ENCODE data around the gene GPANK1. TPM values are rescaled to one million over a fixed set of nuclear protein-coding genes. Genes with fewer than 3 reads are reported as not detected.
A peak's percentile ranks its signal among the peaks of the same experiment; 100 is the strongest.

The GPANK1 gene
- total RNA-seq, 1 donor = 11.9 TPM

DNA sequence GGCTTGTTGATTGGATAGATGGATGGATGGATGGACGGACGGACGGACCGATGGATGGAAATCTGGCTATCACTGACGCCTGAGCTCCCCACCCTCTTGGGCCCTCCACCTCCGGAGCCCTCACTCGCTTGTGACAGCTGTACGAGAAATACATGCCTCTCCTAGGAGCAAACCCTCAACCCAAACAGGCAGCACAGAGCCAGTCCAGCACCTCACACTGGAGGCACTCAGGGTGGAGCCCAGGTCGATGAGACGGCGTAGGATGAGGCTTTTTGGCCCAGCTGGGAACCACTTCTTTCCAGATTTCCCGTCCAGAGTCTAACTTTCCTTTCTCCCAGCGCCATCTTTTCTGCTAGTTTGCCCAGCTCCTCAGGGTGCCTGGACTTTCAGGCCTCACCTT is 18.8 kb upstream of the GPANK1 start:
- H3K27me3 ChIP-seq (ENCODE audit: insufficient read depth, low read length) = no peaks in the 10 kb centered on the region
- no peak overlapping the region for H3K4me3 ChIP-seq (ENCODE audit: low read length)

GRCh38 chr6:31681135-31681671 is 16.4 kb upstream of the GPANK1 start:
- Histone ChIP-seq H3K4me1 (ENCODE audit: insufficient read depth, low read length) (peaks cover 27% of the 10 kb centered on the region), H3K27me3 (ENCODE audit: insufficient read depth, low read length) (no peaks in the 10 kb centered on the region), H3K9me3 (ENCODE audit: low read depth, low read length) (no peaks in the 10 kb centered on the region), H3K4me3 (ENCODE audit: low read length) (peak overlapping the region; percentile 45)

More for the DNA sequence above, 18.8 kb upstream of the GPANK1 start:
- Histone ChIP-seq H3K9me3 (ENCODE audit: low read depth, low read length) (no peaks in the 10 kb centered on the region), H3K4me1 (ENCODE audit: insufficient read depth, low read length) (peaks cover 21% of the 10 kb centered on the region)

- H3K9me3 ChIP-seq (ENCODE audit: low read depth, low read length) = no peaks in the 10 kb centered on the region
- peaks cover 28% of the 10 kb centered on the region for H3K4me1 ChIP-seq (ENCODE audit: insufficient read depth, low read length)
- H3K27me3 ChIP-seq (ENCODE audit: insufficient read depth, low read length) = no peaks in the 10 kb centered on the region
- peak within 1 kb of the TSS; percentile 45 for H3K4me3 ChIP-seq (ENCODE audit: low read length)
Observed at GRCh38 chr6:31680226-31681134, 15.7 kb upstream of the GPANK1 start, which contains the start of gene LY6G5C. Gene LY6G5C, minus strand, starts transcription at chr6:31681067. Its CDS starts 694 bp downstream, at chr6:31680373.

DNA sequence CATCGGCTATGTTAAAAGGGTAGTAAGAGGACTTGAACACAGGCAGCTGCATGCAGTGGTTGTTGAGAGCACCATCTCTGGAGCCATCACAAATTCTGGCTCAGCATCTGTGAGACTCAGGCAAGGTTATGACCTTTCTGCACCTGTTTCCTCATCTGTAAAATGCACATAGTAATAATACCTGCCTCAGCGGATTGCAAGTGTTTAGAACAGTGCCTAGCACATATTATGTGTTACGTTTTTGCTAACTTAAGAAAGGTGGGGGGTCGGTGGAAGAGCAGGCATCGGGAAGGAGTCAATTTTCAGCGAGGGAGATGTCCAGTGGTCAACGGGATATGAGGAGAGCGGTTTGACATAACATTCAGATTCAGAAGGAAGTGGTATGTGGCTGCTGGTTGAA is 13.2 kb upstream of the GPANK1 start:
- Histone ChIP-seq H3K9me3 (ENCODE audit: low read depth, low read length) (no peaks in the 10 kb centered on the region), H3K4me3 (ENCODE audit: low read length) (no peak overlapping the region), H3K27me3 (ENCODE audit: insufficient read depth, low read length) (no peaks in the 10 kb centered on the region), H3K4me1 (ENCODE audit: insufficient read depth, low read length) (peaks cover 24% of the 10 kb centered on the region)

- peaks cover 24% of the 10 kb centered on the region for H3K4me1 ChIP-seq (ENCODE audit: insufficient read depth, low read length)
- H3K9me3 ChIP-seq (ENCODE audit: low read depth, low read length) = no peaks in the 10 kb centered on the region
- H3K4me3 ChIP-seq (ENCODE audit: low read length) = no peak overlapping the region
- H3K27me3 ChIP-seq (ENCODE audit: insufficient read depth, low read length) = no peaks in the 10 kb centered on the region
Observed at GRCh38 chr6:31676904-31677303, 12.1 kb upstream of the GPANK1 start.

- Histone ChIP-seq H3K9me3 (ENCODE audit: low read depth, low read length) (no peaks in the 10 kb centered on the region), H3K4me3 (ENCODE audit: low read length) (no peak overlapping the region), H3K27me3 (ENCODE audit: insufficient read depth, low read length) (no peaks in the 10 kb centered on the region), H3K4me1 (ENCODE audit: insufficient read depth, low read length) (peaks cover 20% of the 10 kb centered on the region)
Observed at GRCh38 chr6:31676322-31676903, 11.6 kb upstream of the GPANK1 start.

- Histone ChIP-seq H3K4me1 (ENCODE audit: insufficient read depth, low read length) (peaks cover 23% of the 10 kb centered on the region), H3K9me3 (ENCODE audit: low read depth, low read length) (no peaks in the 10 kb centered on the region), H3K4me3 (ENCODE audit: low read length) (no peak within 1 kb of the TSS), H3K27me3 (ENCODE audit: insufficient read depth, low read length) (no peaks in the 10 kb centered on the region)
Observed at GRCh38 chr6:31669676-31670075, 4.9 kb upstream of the GPANK1 start, which contains the start of gene LY6G5B. Gene LY6G5B, plus strand, starts transcription at chr6:31669976. Its CDS starts 975 bp downstream, at chr6:31670951.

DNA sequence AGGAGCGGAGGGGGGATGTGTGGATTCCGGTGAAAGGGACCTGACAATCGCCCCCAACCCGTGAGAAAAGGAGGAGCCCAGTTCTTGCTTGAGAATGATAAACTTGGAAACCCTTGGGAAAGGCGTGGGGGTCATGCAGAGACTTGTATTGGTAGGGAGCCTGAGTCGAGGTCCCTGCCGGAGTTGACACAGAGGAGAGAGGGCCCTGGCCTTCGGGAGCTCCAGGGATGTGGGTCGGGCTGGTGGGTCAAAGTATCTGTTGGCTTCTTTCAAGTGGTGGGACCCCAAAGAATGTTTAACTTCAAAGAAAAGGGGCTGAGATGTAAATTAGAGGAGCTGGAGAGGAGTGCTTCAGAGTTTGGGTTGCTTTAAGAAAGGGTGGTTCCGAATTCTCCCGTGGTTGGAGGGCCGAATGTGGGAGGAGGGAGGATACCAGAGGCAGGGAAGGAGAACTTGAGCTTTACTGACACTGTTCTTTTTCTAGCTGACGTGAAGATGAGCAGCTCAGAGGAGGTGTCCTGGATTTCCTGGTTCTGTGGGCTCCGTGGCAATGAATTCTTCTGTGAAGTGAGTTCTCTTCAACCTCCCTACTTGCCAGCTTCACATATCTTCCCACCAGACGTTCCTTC is 1.7 kb upstream of the GPANK1 start:
- H3K27me3 ChIP-seq (ENCODE audit: insufficient read depth, low read length) = no peaks in the 10 kb centered on the region
- no peaks in the 10 kb centered on the region for H3K9me3 ChIP-seq (ENCODE audit: low read depth, low read length)
- H3K4me1 ChIP-seq (ENCODE audit: insufficient read depth, low read length) = peaks cover 53% of the 10 kb centered on the region
- peak overlapping the region; percentile 86 for H3K4me3 ChIP-seq (ENCODE audit: low read length)

DNA sequence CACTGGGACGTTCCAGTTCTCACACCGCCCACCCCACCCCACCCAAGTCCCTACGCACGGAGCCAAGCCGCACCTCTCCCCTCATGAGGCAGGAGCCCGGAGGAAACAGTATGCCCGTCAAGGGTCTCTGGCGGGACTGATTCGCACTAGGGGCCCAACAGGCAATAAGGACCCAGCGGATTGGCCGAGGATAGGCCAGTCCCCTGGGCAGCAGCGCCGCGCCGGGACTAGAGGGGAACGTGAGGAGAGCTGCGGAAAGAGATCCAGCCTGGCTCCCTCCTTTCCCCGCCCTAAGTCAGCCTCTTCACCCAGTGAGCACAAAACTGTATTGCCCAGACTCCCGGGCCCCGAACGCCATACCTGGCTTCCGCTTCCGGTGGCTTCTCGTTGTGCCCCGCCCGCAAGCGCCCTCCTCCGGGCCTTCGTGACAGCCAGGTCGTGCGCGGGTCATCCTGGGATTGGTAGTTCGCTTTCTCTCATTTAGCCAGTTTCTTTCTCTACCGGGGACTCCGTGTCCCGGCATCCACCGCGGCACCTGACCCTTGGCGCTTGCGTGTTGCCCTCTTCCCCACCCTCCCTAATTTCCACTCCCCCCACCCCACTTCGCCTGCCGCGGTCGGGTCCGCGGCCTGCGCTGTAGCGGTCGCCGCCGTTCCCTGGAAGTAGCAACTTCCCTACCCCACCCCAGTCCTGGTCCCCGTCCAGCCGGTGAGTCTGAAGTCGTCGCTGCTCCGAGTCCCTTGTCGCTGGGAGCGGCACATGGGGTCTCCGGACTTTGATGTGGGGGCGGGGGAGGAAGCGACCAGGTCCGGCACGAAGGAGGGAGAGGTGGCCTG is 922 bp upstream of the GPANK1 start, which contains the start of gene CSNK2B:
Gene CSNK2B, plus strand, starts transcription at position 580 of the 836 bp plus-strand sequence. CDS start 752 bp downstream, outside the sequence.
- peak within 1 kb of the TSS; percentile 86 for H3K4me3 ChIP-seq (ENCODE audit: low read length)
- H3K27me3 ChIP-seq (ENCODE audit: insufficient read depth, low read length) = no peaks in the 10 kb centered on the region
- peaks cover 61% of the 10 kb centered on the region for H3K4me1 ChIP-seq (ENCODE audit: insufficient read depth, low read length)
- H3K9me3 ChIP-seq (ENCODE audit: low read depth, low read length) = no peaks in the 10 kb centered on the region

DNA sequence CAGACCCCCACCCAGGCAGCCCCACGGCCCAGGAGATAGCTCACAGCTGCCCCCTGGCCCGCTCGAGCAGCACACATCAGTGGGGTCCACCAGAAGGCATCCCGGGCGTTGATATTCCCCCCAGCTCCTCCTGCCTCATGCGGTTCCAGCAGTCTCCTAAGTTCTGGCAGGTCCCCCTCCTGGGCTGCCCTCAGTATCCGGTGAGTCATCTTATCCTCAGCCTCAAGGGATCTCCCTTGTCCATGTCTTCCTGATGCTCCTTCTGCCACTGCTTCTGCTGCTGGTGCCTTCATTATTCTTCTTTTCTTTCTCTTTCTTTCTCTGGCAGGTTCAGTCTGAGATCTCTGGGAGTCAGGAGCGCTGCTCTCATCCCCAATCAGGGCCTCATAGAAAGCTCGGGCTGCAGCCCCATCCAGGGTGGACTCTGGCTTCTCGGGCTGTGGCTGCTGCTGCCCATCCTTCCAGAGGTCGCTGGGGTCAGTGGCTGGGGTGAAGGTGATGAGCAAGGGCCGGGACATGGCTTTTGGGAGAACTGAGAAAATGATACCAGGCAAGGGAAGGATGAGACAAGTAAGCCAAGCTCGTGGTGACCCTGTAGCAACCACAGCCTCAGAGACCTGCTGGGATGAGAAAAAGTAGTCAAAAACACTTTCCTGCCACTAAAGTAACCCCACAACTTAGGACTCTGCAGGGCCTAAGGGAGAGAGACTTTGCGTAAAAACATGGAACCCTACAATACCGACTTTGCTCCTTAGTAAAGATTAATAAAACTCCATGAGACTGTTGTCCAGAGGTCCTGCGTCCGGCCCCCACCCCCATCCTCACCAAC is 622 bp downstream of the GPANK1 start:
- Histone ChIP-seq H3K9me3 (ENCODE audit: low read depth, low read length) (no peaks in the 10 kb centered on the region), H3K4me1 (ENCODE audit: insufficient read depth, low read length) (peaks cover 75% of the 10 kb centered on the region), H3K27me3 (ENCODE audit: insufficient read depth, low read length) (no peaks in the 10 kb centered on the region), H3K4me3 (ENCODE audit: low read length) (peak overlapping the region; percentile 86)

- Histone ChIP-seq H3K9me3 (ENCODE audit: low read depth, low read length) (no peaks in the 10 kb centered on the region), H3K27me3 (ENCODE audit: insufficient read depth, low read length) (no peaks in the 10 kb centered on the region), H3K4me3 (ENCODE audit: low read length) (no peak overlapping the region), H3K4me1 (ENCODE audit: insufficient read depth, low read length) (peaks cover 83% of the 10 kb centered on the region)
Observed at GRCh38 chr6:31663126-31663960, 1.5 kb downstream of the GPANK1 start.

- peaks cover 83% of the 10 kb centered on the region for H3K4me1 ChIP-seq (ENCODE audit: insufficient read depth, low read length)
- no peak overlapping the region for H3K4me3 ChIP-seq (ENCODE audit: low read length)
- H3K27me3 ChIP-seq (ENCODE audit: insufficient read depth, low read length) = no peaks in the 10 kb centered on the region
- no peaks in the 10 kb centered on the region for H3K9me3 ChIP-seq (ENCODE audit: low read depth, low read length)
Observed at GRCh38 chr6:31662124-31662723, 2.6 kb downstream of the GPANK1 start.

Measured in mononuclear cell (primary cell).